Stimulated activated naive B cell treated with anti-CD40 and anti-IgM and Interleukin-4, amounts not matched to agents 10 μg/mL and 1 μg/mL and 100 μg/mL, for 72 hours (primary cell): ENCODE results near the gene TMEM254.
"Not testable (repeated sequence)": the region's sequence is repeated elsewhere in the genome, so short reads cannot be mapped to it uniquely, and the experiment has no call there.

Source experiments
- ATAC-seq, 2 donors: fragments of 150-1000 bp; cut with Tn5 transposase; replicated peaks; 2 replicates each; pipeline ENCODE4 v1.10.0; 2021; ENCODE audit warnings: moderate library complexity in 1 of 2
- DNase-seq: peaks from one replicate; pipeline ENCODE4 v3.0.0; 2021
- H3K27ac Mint-ChIP-seq: one replicate; pipeline ENCODE4 v1.8.0; 2022; ENCODE audit warnings: mild to moderate bottlenecking, mixed read lengths
- H3K27me3 Mint-ChIP-seq, 2 donors: one replicate each; pipeline ENCODE4 v1.8.0; 2022; ENCODE audit warnings: mixed read lengths in 2 of 2
- H3K36me3 Mint-ChIP-seq, 2 donors: one replicate each; pipeline ENCODE4 v1.8.0; 2022; ENCODE audit warnings: mixed read lengths in 2 of 2, mild to moderate bottlenecking in 1 of 2
- H3K4me1 Mint-ChIP-seq, 2 donors: one replicate each; pipeline ENCODE4 v1.8.0; 2022; ENCODE audit warnings: mixed read lengths in 2 of 2, mild to moderate bottlenecking in 1 of 2
- H3K4me3 Mint-ChIP-seq, 2 donors: one replicate each; pipeline ENCODE4 v1.8.0; 2022; ENCODE audit warnings: mild to moderate bottlenecking in 2 of 2, mixed read lengths in 2 of 2, moderate library complexity in 1 of 2
- H3K9me3 Mint-ChIP-seq, 2 donors: one replicate each; pipeline ENCODE4 v1.8.0; 2022; ENCODE audit warnings: mixed read lengths in 2 of 2, mild to moderate bottlenecking in 1 of 2

Gene TMEM254

DNA sequence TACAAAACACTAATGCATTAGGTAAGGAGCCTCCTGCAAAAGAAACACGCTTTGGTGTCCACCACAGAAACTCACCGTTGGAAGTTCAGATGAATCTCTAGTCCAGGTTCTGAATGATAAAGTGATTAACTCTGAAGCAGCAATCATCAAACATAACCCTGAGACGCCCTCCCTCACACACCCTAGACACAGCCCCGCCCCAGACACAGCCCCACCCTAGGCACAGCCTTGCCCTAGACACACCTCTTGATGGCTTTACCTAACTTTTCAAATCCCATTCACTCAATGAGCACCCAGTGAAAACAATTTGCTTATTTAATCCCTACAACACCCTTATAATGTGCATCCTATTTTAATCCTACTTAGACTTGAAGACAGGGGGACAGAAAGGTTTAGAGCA, 21.3 kb upstream of the TMEM254 start:
- no peaks in the 10 kb centered on the region for H3K36me3 Mint-ChIP-seq
- DNase-seq, result no peak
- H3K4me3 Mint-ChIP-seq, result no peak overlapping the region
- no peaks in the 10 kb centered on the region for H3K4me1 Mint-ChIP-seq
- ATAC-seq, result no peak
- H3K27ac Mint-ChIP-seq, result no peak overlapping the region
- H3K9me3 Mint-ChIP-seq, result no peaks in the 10 kb centered on the region
- no peaks in the 10 kb centered on the region for H3K27me3 Mint-ChIP-seq

DNA sequence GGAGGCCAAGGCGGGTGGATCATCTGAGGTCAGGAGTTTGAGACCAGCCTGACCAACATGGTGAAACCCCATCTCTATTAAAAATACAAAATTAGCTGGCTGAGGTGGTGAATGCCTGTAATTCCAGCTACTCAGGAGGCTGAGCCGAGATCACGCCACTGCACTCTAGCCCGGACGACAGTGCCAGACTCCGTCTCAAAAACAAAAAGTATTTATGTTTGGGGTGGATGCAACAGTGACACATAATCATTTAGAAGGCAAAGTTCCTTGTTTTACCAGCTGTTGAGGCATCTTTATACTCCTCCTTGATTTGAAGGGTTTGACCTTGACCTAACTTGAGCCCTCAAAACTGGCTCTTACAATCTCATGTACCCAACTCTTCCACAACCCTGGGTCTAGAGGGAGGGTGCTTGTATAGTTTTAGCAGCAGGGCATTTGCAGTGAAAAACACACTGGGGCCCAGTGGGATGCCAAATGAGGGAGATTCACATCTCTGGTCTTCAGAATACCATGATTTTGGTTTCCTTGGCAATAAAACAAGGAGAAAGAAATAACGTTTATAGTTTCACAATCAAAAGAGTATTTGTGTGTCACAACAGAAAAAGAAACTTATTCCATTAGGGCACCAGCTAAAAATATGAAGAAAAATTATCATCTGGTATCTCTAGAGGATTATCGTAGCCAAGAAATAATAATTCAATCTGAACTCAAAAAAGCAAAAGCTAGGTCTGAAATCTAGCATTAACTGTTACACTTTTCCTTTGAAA, 14.2 kb upstream of the TMEM254 start:
- Mint-ChIP-seq H3K9me3 (peaks cover 2 to 4% of the 10 kb centered on the region in 2 donors), H3K4me1 (no peaks in the 10 kb centered on the region), H3K27ac (no peak overlapping the region), H3K36me3 (peaks cover 0 to 3% of the 10 kb centered on the region in 2 donors), H3K4me3 (no peak overlapping the region), H3K27me3 (peaks cover 0 to 3% of the 10 kb centered on the region in 2 donors)
- ATAC-seq (no peak), DNase-seq (no peak)

DNA sequence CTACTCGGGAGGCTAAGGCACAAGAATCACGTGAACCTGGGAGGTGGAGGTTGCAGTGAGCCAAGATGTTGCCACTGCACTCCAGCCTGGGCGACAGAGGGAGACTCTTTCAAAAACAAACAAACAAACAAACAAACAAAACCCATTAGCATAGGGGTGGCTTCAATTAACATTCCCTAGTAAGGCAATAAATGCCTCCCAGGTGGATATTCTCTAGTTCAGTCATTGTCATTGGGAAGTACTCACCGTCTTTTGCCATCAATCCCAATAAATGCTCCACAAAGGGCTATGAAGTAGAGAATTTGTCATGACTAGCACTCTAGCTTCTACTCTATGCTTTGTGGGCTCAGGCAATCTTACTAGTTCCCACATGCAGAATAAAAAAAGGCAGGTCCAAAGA, 11.7 kb upstream of the TMEM254 start:
- no peak for ATAC-seq
- H3K36me3 Mint-ChIP-seq, result peaks cover 0 to 3% of the 10 kb centered on the region in 2 donors
- peaks cover 0 to 7% of the 10 kb centered on the region in 2 donors for H3K27me3 Mint-ChIP-seq
- no peak for DNase-seq
- no peaks in the 10 kb centered on the region for H3K4me1 Mint-ChIP-seq
- H3K27ac Mint-ChIP-seq, result no peak overlapping the region
- H3K4me3 Mint-ChIP-seq, result no peak overlapping the region
- H3K9me3 Mint-ChIP-seq, result peaks cover 2 to 4% of the 10 kb centered on the region in 2 donors

DNA sequence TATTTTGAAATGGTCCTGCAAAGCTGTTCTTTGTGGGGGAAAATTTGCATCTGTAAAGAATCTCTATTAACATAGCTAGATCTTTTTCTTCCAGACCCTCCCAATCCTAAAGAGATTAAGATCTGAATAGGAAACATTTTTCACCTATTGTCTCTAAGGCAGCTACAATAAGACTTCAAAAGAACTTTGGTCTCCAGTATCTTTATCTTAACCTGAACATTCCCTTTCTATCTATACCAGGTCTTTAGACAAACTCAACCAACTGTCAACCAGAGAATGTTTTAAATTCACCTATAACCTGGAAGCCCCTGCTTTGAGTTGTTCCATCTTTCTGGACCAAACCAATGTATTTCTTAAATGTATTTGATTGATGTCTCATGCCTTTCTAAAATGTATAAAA, 10.6 kb upstream of the TMEM254 start:
- not testable (repeated sequence) for H3K9me3 Mint-ChIP-seq, H3K36me3 Mint-ChIP-seq, H3K4me3 Mint-ChIP-seq, DNase-seq, H3K4me1 Mint-ChIP-seq, H3K27ac Mint-ChIP-seq, ATAC-seq, H3K27me3 Mint-ChIP-seq

DNA sequence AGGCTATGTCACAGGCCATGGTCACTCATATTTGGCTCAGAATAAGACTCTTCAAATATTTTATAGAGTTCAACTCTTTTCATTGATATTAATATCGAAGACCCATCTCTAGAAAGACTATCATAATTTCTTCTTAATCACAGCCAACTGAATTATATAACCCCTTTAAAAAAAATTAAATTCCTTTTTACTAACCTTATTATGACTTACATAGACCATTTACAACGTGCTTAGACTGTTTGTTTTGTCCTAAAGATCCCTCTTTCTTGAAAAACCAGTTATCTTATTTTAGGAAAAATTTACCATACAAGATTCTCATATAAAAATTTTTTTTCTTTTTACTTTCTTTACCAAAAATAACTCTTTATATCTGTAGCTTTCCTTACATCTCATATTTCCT, 10.2 kb upstream of the TMEM254 start:
- Mint-ChIP-seq H3K9me3 (peaks cover 2 to 4% of the 10 kb centered on the region in 2 donors), H3K27ac (no peak overlapping the region), H3K27me3 (peaks cover 0 to 7% of the 10 kb centered on the region in 2 donors), H3K4me3 (no peak overlapping the region), H3K4me1 (no peaks in the 10 kb centered on the region), H3K36me3 (peaks cover 0 to 3% of the 10 kb centered on the region in 2 donors)
- no peak for DNase-seq
- no peak for ATAC-seq

DNA sequence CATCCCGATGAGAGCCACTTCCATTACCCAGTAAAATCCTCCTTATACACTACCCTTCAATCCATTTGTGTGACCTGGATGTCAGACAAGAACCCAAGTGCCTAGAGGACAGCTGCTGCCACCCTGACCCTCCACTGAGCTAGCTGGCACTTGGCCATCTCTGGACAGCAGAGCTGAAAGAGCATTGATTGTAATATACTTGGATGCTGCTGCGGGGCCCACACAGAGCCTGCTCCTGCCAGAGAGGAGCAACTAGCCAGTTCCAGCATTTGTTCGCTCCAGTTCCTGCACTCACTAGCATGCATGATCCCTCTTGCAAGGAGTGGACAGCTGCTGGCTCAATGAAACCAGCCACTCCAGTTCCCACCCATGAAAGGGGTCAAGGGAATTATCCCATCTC, 8.4 kb upstream of the TMEM254 start:
- H3K27me3 Mint-ChIP-seq, result peaks cover 0 to 7% of the 10 kb centered on the region in 2 donors
- H3K4me3 Mint-ChIP-seq, result no peak overlapping the region
- peaks cover 2 to 4% of the 10 kb centered on the region in 2 donors for H3K9me3 Mint-ChIP-seq
- peaks cover 0 to 3% of the 10 kb centered on the region in 2 donors for H3K36me3 Mint-ChIP-seq
- no peak overlapping the region for H3K27ac Mint-ChIP-seq
- ATAC-seq (no peak), DNase-seq (no peak)
- H3K4me1 Mint-ChIP-seq, result no peaks in the 10 kb centered on the region

DNA sequence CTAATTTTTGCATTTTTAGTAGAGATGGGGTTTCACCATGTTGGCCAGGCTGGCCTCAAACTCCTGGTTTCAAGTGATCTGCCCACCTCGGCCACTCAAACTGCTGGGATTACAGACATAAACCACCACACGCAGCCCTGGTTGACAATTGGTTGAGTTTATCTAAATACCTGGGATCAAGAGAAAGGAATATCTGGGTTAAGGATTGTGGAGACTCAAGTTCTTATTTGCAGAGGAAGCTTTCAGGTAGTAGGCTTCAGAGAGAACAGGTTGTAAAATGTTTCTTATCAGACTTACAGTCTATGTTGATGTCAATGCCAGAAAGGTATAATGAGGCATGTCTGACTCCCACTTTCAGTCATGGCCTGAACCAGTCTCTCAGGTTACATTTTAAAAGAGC, 5.9 kb upstream of the TMEM254 start:
- H3K4me1 Mint-ChIP-seq, result no peaks in the 10 kb centered on the region
- H3K27ac Mint-ChIP-seq, result no peak overlapping the region
- H3K27me3 Mint-ChIP-seq, result peaks cover 0 to 7% of the 10 kb centered on the region in 2 donors
- DNase-seq (no peak), ATAC-seq (no peak)
- H3K9me3 Mint-ChIP-seq, result peaks cover 2 to 4% of the 10 kb centered on the region in 2 donors
- no peak overlapping the region for H3K4me3 Mint-ChIP-seq
- peaks cover 0 to 3% of the 10 kb centered on the region in 2 donors for H3K36me3 Mint-ChIP-seq

DNA sequence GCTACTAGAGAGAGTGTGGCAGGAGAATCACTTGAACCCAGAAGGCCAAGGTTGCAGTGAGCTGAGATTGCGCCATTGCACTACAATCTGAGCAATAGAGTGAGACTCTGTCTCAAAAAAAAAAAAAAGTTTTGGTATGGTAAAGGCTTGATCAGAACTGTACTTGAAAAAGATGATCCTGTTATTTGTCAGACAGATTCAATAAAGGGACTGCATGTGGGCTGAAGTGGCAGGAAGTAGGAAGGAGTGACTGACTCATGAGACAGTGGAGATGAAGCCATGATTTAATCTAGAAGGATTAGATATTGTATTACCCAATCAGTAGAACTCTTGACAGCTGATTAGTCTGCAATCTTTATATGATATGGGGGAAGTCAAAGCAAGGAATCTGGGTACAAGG, 2.7 kb upstream of the TMEM254 start:
- H3K9me3 Mint-ChIP-seq, result no peaks in the 10 kb centered on the region
- H3K27me3 Mint-ChIP-seq, result no peaks in the 10 kb centered on the region
- DNase-seq, result no peak
- H3K27ac Mint-ChIP-seq, result no peak overlapping the region
- peaks cover 2 to 3% of the 10 kb centered on the region in 2 donors for H3K36me3 Mint-ChIP-seq
- H3K4me3 Mint-ChIP-seq, result no peak overlapping the region
- peaks cover 10% of the 10 kb centered on the region in 2 donors for H3K4me1 Mint-ChIP-seq
- no peak for ATAC-seq

DNA sequence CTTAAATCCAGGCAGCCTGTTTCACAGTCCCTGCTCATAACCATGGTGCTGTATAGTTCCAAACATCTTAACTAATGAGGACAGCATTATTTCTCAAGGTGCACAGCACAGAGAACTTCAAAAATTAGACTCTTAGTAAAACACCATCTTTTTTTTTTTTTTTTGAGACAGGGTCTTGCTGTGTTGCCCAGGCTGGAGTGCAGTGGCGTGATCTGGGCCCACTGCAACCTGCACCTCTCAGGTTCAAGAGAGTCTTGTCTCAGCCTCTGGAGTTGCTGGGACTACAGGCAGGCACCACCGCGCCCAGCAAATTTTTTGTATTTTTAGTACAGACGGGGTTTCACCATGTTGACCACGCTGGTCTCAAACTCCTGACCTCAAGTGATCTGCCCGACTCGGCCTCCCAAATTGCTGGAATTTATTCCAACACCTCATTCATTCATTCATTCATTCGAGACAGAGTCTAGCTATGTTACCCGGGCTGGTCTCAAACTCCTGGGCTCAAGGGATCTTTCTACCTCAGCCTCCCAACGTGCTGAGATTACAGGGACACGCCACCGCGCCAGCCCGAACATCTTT, 507 bp upstream of the TMEM254 start:
- peak overlapping the region; percentile 97 for H3K27ac Mint-ChIP-seq
- peak overlapping the region; percentile 97 to 99 for H3K4me3 Mint-ChIP-seq
- no peak for DNase-seq
- H3K4me1 Mint-ChIP-seq, result peaks cover 10% of the 10 kb centered on the region in 2 donors
- H3K27me3 Mint-ChIP-seq, result no peaks in the 10 kb centered on the region
- H3K9me3 Mint-ChIP-seq, result no peaks in the 10 kb centered on the region
- H3K36me3 Mint-ChIP-seq, result peaks cover 2 to 3% of the 10 kb centered on the region in 2 donors
- no peak for ATAC-seq

DNA sequence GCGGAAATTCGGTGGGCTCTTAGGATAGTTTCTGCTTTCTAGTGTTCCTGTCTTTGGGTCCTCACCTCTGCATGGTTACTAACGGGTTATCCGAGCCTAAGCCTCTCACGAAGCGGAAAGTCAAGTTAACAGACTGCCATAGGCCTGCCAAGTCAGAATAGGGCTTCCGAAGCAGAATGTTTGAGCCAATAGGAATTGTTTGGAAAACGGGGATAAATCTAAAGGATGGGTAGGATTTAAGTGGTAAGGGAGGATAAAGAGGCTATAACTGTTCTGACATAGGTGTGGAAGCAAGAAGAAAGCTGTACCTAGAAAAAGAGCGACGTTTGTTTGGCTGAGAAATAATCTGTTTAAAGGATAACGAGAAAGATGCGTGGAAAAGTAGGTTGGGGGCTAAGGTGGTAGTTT, 851 bp downstream of the TMEM254 start:
- Mint-ChIP-seq H3K9me3 (no peaks in the 10 kb centered on the region), H3K27ac (peak overlapping the region; percentile 97), H3K4me3 (peak overlapping the region; percentile 97 to 99), H3K27me3 (no peaks in the 10 kb centered on the region), H3K4me1 (peaks cover 10% of the 10 kb centered on the region in 2 donors), H3K36me3 (peaks cover 2 to 10% of the 10 kb centered on the region in 2 donors)
- no peak for DNase-seq
- ATAC-seq, result no peak

DNA sequence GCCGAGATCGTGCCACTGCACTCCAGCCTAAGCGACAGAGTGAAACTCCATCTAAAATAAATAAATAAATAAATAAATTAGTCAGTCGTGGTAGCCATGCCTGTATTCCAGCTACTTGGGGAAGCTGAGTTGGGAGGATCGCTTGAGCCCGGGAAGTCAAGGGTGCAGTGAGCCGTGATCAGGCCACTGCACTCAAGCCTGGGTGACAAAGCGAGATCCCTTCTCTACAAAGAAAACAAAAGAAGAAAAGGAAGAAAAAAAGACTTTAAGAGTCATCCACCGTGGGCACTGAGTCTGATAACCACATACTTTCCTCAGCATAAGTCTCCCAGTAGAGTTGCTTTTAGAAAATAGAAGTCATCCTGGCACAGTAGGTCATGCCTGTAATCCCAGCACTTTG, 2.6 kb downstream of the TMEM254 start:
- no peak for DNase-seq
- no peaks in the 10 kb centered on the region for H3K27me3 Mint-ChIP-seq
- peaks cover 2 to 12% of the 10 kb centered on the region in 2 donors for H3K36me3 Mint-ChIP-seq
- no peak for ATAC-seq
- no peaks in the 10 kb centered on the region for H3K9me3 Mint-ChIP-seq
- no peak overlapping the region for H3K27ac Mint-ChIP-seq
- peaks cover 10% of the 10 kb centered on the region in 2 donors for H3K4me1 Mint-ChIP-seq
- no peak overlapping the region for H3K4me3 Mint-ChIP-seq

DNA sequence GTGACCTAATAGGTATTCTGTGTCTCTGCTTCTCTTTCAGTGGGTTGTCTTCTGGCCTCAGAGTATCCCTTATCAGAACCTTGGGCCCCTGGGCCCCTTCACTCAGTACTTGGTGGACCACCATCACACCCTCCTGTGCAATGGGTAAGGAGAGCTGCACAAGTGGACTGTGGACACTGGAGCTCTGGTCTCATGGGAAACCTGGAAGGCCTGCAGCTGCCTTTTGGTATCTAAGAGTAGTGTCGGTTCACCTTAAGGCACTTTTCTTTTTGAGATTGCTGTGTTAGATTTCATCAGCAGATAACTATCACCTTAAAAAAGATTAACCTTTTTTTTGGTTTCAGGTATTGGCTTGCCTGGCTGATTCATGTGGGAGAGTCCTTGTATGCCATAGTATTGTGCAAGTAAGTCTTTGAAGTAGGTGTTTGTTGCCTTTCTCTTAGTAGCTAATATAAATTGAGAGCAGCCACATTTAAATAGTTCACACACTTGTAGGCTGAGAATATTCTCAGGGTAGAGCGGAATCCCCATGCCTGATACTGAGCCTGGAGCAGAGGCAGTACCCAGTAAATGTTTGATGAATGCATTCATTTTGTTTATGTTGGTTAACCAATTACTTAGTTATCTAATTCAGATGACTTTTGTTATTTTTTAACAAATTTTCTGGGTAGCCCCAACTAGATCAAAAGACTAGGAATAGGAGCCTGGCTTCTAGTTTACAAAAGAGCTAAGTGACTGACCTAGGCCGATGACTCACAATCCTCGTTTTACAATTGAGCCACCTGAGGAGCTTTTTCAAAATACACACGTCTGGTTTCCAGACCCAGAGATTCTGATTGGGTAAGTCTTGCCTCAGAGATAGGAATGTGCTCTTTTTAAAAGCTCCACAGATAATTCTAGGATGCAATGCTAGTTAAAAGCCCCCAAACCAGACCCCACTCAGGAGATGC, 3.6 kb downstream of the TMEM254 start:
- DNase-seq, result no peak
- Mint-ChIP-seq H3K4me1 (peaks cover 10% of the 10 kb centered on the region in 2 donors), H3K27me3 (no peaks in the 10 kb centered on the region), H3K27ac (no peak overlapping the region), H3K36me3 (peaks cover 2 to 12% of the 10 kb centered on the region in 2 donors), H3K4me3 (no peak overlapping the region), H3K9me3 (no peaks in the 10 kb centered on the region)
- ATAC-seq, result no peak

DNA sequence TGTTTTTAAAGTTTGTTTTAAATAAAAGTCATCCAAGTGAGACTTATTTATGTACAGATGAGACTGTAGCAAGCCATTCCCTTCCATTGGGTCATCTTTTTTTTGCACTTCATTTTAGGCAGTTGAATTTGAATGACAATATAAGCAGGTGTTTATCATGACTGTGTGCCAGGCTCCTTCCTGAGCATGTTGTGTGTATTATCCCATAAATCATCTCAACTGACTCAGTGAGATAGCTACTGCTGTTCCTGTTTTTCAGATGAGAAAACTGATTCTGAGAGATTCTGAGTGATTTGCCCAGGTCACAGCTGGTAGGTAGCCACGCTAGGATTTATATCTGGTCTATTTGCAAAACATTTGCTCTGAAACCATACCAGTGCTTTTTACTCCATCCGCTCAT, 11.7 kb downstream of the TMEM254 start:
- ATAC-seq (no peak), DNase-seq (no peak)
- Mint-ChIP-seq H3K36me3 (peaks cover 4 to 7% of the 10 kb centered on the region in 2 donors), H3K4me3 (no peak overlapping the region), H3K27ac (no peak overlapping the region), H3K4me1 (no peaks in the 10 kb centered on the region), H3K9me3 (no peaks in the 10 kb centered on the region), H3K27me3 (no peaks in the 10 kb centered on the region)

DNA sequence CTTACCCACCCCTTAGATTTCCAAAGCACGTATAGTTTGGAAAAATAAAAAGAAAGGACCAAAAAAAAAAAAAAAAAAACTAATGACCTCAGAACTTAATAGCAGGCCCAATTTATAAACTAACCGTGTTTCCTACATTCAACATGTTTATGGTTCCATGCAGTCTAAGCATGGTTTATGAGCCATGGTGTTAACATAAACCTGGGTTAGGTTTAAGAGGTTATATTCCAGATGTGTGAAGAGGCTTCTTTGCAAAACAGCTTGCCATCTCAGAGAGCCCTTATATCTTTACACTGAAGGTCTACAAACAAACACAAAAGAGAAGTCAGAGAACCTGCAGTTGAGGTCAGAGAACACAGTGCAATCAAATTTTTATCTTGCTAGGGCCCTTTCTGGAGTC, 15.8 kb downstream of the TMEM254 start:
- Mint-ChIP-seq H3K4me1 (no peaks in the 10 kb centered on the region), H3K9me3 (no peaks in the 10 kb centered on the region), H3K27me3 (peaks cover 5 to 25% of the 10 kb centered on the region in 2 donors), H3K4me3 (no peak overlapping the region), H3K36me3 (peaks cover 3 to 4% of the 10 kb centered on the region in 2 donors), H3K27ac (no peak overlapping the region)
- ATAC-seq, result no peak
- DNase-seq, result no peak
